ENCODE data around the gene FUT1.
"Not testable (repeated sequence)": the region's sequence is repeated elsewhere in the genome, so short reads cannot be mapped to it uniquely, and the experiment has no call there.

The FUT1 gene

DNA sequence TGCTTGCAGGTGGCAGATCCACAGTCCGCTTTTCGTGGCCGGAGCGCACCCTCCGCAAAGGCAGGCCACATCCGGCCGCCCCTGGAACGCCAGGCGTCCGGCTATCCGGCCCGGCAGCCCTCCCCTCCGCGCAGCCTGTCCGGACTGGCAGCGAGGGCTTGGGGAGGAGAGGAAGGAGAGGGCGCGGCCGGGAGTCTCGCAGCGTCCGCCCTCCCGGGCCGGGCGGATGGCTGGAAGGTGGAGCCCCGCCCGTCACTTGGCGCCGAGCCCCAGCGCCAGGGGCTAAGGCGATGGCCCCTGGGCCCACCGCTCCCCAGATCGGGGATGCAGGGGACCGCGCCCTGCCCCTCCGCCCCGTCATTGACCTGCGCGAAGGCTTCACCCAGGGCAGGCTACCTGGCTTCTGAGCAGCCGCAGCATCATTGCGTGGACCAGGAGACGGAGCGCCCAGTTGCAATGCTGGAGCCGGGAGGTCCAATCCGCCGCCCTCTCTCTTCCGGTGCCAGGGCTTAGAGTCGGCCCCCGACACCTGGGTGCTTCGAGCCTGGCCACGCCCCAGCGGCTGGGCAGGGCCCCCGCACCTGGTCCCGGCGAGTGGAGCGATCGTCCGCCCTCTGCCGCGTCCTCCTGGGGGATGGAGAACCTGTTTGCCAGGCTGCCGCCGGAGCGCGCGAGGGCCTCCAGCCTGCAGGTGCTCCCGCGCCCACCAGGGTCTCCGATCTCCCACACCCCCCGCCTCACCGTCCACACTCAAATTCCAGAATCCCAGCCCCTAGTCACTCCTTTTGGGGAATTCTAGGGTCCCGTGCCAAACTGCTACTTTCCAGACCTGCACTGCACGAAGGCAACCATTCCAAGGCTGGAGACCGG lies at the start of gene FUT1:
FUT1 (minus strand) TSS at position 146 of the 870 bp plus-strand sequence. CDS start 1,360 bp downstream, outside the sequence.
- no peak for DNase-seq

DNA sequence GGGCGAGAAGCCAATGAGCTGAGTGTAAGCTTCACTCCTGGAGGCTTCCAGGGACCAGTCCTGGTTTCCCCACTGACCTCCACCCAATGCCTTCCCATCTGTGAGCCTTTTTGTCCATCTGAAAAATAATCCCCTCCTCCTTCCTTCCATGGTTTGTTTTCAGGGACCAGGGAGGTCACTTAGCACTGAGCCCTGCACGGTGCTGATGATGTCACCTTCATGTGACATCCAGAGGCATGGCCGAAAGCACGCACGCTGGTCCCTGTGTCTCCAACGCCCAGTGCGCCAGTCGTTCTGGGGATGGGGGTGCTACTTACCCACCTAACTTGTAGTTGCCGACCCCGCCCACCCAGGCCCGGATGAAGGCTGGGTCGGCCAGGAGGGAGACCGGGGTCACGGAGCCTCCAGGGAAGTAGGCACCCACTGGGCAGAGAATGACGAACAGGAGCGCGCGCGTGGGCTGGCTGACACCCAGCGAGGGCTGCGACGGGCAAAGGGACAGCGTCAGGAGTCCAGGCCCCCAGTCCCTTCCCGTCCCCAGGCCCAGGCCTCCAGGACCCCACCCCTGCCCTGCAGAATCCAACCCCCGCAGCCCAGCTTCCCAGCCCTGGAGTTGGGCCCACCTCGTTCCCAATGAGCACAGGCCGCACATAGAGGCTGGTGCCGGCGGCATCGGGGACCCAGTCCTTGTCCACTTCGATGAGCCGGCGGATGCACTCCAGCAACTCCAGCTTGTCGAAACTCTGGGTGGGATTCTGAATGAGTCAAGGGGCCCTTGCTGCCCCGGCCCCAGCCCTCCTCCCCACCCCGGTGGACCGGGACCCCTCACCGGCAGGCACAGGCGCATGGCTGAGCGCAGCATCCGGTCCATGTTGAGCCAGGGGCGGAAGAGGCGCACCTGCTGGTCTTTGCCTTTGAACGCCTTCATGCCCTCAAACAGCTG lies 47.2 kb upstream of the FUT1 start:
- DNase-seq: no peak

DNA sequence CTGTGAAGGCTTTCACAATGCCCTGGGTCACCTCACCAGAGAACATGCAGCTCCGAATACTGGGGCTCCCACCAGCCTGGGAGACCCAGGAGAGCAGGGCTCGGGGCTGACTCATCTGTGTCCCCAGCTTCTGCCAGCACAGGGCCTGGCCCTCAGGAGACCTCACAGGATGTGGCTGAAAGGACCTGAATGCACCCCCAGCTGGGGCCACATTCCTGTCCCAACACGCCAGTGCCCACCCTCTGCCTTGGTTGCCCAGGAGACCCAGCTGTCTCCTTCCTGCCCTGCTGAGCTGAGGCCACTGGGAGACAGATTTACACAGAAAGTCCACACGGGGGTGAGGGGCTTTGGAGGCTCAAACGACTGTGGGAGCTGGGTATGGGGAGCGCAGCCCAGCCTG lies 46.5 kb upstream of the FUT1 start:
- no peak for DNase-seq

DNA sequence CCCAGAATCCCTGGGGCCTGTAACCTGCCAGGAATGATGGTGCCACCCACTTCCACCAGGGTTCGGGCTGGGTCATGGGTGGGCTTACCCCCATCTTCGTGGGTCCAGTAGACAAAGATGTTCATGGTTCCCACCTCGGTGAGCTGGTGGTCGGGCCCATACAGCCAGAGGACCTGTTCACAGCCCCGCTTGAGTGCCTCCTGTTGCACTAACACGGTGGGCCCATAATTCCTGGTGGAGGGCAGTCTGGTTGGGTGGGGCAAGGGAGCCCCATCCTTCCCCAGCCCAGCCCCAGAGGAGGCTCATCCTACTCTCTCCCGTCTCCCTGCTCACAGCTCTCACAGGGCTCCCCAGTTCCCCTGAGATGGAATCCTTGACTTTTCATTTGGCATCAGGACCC lies 44.7 kb upstream of the FUT1 start:
- DNase-seq: no peak

DNA sequence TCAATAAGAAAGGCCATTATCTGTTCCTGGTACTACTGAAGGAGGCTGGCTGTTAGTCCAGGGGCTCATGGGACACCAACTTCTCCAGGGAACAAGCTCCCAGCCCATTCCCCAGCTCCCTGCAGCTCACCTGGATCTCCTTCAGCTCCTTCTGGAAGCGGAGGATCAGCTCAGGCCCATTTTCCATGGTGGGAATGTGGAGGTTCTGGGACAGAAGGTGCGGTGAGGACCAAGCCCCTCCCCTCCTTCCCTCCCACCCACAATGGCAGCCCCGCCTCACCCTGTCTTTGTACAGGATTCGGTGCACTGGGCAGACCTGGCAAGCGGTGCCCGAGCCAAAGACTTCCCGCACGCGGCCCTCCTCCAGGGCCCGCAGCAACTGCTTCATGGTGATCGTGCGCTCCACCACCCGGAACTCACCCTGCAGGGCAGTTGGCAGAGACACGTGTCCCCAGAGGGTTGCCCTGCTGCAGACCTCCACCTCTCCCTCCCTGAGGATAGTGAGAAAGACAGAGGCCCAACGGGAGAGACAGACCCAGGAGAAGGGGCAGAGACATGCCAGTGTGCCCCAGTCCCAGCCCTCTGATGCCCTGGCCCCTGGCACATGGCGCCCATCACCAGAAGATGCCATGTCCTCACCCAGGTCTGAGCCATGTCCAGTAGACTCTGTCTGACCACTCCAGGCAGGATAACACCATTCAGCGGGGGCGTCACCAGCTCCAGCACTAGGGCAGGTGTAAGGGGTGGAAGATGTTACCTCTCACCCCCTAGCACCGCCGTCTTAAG lies 44.0 kb upstream of the FUT1 start:
- DNase-seq: no peak

DNA sequence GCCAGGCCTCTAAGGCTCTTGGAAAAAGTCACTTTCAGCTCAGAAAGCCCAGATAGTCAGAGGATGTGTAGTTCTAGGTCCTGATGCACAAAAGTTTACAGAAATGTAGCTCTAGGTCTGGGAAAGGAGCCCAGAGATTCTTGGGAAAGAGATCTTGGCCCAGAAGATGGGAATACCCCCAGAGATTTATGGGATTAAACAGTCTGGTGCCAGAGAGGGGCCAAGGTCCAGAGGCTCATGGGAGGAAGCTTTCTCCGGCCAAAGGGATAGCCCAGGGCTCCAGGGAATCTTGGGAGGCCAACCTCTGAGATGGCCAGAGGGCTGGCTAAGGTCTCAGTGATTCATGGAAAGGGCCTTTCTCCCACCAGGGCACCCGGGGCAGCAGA lies 43.2 kb upstream of the FUT1 start:
- no peak for DNase-seq

DNA sequence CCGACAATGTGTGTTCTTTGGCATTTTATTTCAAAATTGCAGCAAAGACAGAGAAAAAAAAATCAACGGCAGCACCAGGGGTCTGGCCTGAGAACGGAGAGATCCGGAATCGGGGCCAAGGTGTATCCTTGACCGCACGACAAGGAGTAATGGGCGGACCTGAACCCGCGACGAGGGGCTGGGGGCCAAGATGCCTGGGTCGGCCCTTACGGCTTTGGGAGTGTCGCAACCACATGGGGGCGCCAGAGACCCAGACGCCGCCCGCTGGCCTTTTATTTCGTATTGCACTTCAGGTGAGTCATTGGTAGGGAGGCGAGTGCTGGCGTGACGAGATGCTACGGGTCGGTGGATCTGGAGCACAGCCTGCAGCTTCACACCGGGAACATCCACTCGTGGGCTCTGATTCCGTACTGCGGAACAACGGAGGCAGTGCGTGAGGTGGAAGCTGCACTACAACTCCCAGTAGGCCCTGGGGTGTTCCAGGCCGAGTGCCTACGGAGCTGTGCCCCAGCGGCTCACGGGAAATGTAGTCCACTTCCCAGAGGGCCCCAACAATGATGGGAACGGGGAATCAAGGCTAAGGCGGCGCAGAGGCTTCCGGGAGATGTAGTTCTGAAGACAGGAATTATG lies 42.7 kb upstream of the FUT1 start:
- peak; percentile 69 to 73 (median 71) for DNase-seq

DNA sequence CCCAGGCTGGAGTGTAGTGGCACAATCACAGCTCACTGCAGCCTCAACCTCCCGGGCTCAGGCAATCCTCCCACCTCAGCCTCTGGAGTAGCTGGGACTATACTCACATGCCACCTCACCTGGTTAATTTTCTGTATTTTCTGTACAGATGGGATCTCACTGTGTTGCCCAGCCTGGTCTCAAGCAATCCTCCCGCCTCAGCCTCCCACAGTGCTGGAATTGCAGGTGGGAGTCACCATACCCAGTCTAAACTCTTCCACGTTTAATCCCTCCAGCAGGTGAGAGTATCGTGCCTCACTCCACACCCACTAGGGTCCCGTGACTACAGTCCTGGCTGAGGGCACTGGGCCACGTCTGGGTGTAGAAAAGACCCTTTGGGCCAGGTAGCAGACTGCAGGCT lies 41.9 kb upstream of the FUT1 start:
- DNase-seq: no peak

DNA sequence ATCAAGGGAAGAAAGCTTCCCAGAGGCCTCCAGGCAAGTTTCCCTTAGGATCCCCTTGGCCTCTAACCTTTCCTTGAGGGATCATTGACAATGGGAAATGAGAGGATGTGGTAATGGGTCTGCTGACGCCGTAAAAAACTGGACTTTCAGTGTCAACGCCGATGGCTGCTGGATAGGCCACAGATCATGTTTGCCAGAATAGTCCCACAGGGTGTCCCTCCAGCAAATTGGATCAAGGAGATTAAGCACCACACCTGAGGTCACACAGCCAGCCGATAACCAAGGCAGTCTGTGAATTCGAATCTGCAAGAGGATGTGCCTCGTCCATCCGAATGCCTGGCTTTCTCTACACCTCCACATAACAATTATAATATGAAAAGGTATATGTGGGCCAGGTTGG lies 40.8 kb upstream of the FUT1 start:
- DNase-seq: no peak

DNA sequence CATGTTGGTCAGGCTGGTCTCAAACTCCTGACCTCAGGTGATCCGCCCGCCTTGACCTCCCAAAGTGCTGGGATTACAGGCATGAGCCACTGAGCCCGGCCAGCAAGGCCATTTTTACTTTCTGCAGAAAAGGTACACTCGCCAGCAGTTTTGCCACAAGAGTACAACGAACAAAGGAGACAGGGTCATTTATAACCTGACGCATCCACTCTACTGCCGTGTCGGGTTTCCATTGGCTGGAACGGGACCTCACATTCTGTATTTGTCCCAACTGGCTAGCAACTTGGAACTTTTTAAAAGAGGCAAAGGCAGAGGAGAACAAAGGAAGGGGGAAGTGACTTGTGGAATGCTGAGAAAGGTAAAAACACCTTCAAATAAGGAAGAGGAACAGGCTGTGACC lies 34.9 kb upstream of the FUT1 start:
- DNase-seq: not testable (repeated sequence)

DNA sequence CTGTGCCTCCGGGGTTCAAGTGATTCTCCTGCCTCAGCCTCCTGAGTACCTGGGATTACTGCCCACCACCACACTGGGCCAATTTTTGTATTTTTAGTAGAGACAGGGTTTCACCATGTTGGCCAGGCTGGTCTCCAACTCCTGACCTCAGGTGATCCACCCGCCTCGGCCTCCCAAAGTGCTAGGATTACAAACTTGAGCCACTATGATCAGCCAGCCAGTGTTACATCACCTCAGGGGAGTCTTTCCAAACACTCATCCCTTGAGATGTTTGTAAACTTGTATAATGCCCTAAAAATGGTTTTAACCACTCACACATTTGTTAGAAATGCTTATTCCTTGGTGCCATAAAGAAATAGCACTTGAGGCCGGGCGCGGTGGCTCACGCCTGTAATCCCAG lies 34.0 kb upstream of the FUT1 start:
- DNase-seq: not testable (repeated sequence)

DNA sequence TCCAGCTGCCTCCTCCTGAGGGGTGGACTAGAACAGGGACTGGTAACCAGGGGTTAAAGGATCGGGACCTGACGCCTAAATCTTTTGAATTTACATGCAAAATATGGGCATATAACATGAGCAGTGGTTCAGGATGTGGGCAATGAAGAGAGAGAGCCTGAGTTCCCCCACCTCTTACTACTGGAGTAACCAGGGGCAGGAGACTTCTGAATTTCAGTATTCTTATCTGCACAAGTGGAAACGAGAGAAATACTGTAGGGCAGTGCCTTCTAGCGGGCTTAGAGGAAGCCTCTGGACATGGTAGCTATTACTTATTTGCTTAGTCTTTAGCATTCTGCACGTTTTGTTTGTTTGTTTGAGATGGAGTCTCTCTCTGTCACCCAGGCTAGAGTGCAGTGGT lies 32.1 kb upstream of the FUT1 start:
- no peak for DNase-seq

DNA sequence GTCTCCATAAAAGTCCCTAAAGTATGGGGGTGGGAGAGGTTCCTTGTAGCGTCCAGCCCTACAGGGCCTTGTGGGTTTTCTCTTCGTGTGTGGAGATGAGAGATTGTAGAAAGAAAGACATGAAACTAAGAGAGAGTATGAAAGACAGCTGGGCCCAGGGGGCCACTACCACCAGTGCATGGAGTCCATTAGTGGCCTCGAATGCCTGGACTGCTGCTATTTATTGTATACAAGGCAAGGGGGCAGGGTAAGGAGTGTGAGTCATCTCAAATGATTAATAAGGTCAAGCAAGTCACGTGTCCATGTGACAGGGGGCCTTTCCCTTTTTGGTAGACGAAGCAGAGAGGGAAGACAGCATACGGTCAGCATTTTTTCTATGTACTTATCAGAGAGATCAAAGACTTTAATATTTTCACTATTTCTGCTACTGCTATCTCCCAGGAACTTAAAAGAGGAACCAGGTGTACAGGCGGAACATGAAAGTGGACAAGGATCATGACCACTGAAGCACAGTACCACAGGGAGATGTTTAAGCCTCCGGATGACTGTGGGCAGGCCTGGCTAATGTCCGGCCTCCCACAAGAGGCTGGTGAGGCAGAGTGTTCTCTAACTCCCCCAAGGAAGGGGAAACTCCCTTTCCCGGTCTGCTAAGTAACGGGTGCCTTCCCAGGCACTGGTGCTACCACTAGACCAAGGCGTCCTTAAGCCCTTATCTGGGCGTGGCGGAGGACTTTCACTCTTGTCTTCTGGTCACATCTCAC lies 28.4 kb upstream of the FUT1 start:
- DNase-seq: no peak

DNA sequence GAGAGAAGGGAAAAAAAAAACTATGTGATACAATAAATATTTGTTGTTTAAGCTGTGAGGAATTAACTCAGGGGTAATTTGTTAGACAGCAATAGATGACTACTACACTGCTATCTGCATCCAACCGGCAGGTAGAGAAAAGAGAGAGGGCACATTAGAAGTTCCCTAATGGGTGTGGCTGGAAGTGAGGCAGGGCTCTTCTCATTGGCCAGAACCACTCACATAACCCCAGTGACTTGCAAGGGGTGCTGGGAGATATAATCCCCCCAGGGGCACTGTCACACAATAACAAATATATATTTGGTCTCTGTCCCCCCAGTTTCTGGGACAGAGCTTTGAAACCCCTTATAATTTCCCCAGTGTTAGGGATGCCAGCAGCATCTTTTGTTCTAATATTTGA lies 27.2 kb upstream of the FUT1 start:
- no peak for DNase-seq

DNA sequence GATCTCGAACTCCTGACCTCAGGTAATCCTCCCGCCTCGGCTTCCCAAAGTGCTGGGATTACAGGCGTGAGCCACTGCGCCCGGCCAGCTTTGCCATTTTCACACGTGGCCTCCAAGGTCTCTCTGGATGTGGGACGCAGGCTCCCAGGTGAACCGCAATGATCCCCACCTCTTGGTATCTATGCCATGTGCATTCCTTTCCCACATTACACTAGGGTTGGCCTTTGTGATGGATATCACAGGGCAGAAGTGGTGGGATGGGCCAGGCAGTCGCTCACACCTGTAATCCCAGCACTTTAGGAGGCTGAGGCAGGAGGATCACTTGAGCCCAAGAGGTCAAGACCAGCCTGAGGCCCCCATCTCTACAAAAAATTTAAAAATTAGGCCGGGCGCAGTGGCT lies 25.3 kb upstream of the FUT1 start:
- no peak for DNase-seq

DNA sequence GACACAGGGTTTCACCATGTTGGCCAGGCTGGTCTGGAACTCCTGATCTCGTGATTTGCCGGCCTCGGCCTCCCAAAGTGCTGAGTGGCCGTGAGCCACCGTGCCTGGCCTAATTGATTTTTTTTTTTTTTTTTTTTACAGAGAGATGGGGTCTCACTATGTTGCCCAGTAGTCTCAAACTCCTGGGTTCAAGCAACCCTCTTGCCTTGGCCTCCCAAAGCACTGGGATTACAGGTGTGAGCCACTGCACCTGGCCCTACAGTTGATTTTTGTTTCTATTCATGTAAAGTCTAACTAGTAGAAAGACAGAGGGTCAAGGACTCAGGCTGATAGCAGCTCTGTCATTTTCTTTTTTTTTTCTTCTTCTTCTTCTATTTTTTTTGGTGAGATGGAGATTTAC lies 24.7 kb upstream of the FUT1 start:
- no peak for DNase-seq

DNA sequence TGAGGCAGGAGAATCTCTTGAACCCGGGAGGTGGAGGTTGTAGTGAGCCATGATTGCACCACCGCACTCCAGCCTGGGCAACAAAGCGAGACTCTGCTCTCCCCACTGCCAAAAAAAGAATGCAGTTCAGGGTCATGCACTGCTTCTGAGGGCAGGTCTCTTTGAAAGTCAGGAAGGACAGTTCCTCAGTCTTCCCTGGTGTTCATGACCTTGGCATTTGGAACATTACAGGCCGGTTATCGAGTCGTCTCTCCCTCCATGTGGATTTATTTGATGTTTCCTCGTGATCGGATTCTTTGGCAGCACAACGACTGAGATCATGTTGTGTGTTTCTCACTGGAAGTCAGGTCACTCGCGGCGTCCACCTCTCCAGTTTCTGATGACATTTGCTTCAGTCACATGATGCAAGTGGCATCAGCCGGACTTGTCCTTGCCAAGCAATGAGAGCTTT lies 20.1 kb upstream of the FUT1 start:
- DNase-seq: no peak

DNA sequence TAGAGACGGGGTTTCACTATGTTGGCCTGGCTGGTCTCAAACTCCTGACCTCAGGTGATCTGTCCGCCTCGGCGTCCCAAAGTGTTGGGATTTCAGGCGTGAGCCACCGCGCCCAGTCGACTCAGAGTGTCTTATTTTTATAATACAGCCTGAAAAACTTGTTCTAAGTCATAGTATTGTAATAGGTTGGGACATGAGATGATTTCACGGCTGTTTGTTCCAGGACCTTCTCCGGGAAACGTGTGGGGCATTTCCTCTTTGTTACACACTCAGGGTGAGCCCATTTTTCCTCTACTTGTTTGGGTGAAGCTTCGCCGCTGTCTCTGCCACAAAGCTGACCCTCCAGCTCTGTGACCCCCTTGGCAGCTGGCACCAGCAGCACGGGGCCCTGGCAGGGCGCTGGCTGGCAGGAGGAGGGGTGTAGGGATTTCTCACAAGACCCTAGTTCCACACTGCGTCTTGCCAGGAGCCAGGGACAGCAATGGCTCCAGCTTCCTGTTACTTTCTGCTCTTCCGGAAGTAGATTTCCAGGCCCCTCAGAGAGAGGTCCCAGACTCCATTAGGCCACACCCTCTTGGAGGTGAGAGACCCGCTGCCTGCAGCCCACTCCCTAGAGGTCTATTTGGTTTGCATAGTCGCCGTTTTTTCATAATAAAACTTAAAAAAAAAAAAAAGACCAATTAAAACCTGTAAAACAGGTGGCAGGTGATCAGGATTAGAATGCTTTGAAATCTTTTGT lies 18.5 kb upstream of the FUT1 start:
- no peak for DNase-seq

DNA sequence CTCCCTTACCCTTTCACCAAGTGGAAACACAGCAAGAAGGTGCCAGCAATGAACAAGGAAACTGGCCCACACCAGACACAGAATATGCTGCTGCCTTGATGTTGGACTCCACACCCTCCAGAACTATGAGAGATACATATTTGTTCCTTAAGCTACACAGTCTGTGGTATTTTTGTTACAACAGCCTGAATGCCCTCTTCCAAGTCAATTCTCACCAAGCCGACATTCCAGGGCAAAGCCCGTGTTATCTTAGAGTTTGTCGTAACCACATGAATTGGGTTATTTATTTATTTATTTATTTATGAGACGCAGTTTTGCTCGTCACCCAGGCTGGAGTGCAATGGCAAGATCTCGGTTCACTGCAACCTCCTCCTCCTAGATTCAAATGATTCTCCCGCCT lies 17.8 kb upstream of the FUT1 start:
- no peak for DNase-seq

DNA sequence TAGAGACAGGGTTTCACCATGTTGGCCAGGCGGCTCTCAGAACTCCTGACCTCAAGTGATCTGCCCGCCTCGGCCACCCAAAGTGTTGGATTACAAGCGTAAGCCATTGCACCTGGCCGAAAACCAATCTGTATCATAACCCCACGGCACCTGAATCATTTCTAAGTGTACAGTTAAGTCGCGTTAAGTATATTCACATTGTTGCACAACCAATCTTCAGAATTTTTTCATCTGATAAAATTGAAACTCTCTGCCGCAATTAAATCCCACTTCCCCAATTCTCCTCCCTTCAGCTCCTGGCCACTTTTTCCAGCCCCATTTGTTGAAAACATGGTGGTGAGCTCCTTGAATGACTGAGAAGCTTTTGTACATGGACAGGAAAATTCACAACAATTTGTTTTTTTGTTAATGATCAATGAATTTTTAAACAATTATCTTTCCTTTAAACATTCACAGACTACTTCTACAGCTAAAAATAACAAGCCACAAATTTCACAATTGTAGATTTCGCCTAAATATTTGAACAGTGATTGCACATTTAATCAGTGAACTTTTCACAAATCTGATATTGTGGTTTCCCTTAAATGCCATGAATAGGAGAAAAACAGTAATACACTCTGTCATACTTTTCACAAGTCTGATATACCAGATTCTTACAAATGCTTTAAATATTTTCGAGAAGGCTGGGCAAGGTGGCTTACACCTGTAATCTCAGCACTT lies 16.7 kb upstream of the FUT1 start:
- no peak for DNase-seq
